Motor neuron (in vitro differentiated cells): Measurements from ENCODE around the gene OR7G1. TPM values are rescaled to one million over a fixed set of nuclear protein-coding genes. Genes with fewer than 3 reads are reported as not detected.

Experiments used
- ATAC-seq, 8 experiments: fragments of 200-7000 bp; cut with Tn5 transposase; replicated peaks in 6 of 8; 2 replicates each; pipeline ENCODE4 v1.8.0; 2021; ENCODE audit warnings: mild to moderate bottlenecking in 8 of 8, moderate library complexity in 8 of 8
- H3K27ac ChIP-seq, 2 donors: fragments of 250-450 bp; sonication (Bioruptor Pico); 2 replicates each; pipeline ENCODE4 v1.9.0; 2021; ENCODE audit warnings: antibody characterized with exemption in 2 of 2, mild to moderate bottlenecking in 2 of 2, moderate library complexity in 1 of 2
- H3K4me1 ChIP-seq, 2 donors: fragments of 250-450 bp; sonication (Bioruptor Pico); replicated peaks in 1 of 2; 2 replicates each; pipeline ENCODE4 v1.6.1; 2021; ENCODE audit warnings: antibody characterized with exemption in 2 of 2, mild to moderate bottlenecking in 2 of 2, moderate library complexity in 1 of 2
- H3K4me3 ChIP-seq, 5 donors: fragments of 250-450 bp; sonication (Bioruptor Pico); 2 replicates each; pipeline ENCODE4 v1.9.0; 2021; ENCODE audit warnings: antibody characterized with exemption in 5 of 5, mild to moderate bottlenecking in 5 of 5, moderate library complexity in 4 of 5
- WGBS, 10 experiments: fragments of 450-650 bp; shearing (Covaris generic); methylation state at CpG; one replicate each; pipeline ENCODE4 v1.0.0; 2022; 5-methylcytosine and 5-hydroxymethylcytosine counted together
- in situ Hi-C, 9 experiments: fragments of 400-800 bp; cut with MboI; loops; one replicate each; pipeline ENCODE4 v1.15.0; 2021; ENCODE audit warnings: low sequenced_read_pairs in 9 of 9, low pct_unique_long_range_greater_than_20kb in 2 of 9; ENCODE audit not compliant: unreplicated experiment in 9 of 9
- total RNA-seq, 8 experiments: library from RNA; unstranded; fragments of 300-600 nt; gene quantifications; 2 replicates each; pipeline versions ENCODE4 v1.2.3 to v1.2.4, GENCODE V29; 2022

Gene OR7G1
- total RNA-seq, 8 experiments from 2014 or later: 0.21 TPM; not detected in 7

GRCh38 chr19:9139609-9140158, 24.1 kb upstream of the OR7G1 start:
- Histone ChIP-seq H3K4me1 (peaks cover 0 to 4% of the 10 kb centered on the region in 2 donors), H3K27ac (peak overlapping the region; percentile 85 to 90), H3K4me3 (peak overlapping the region; percentile 78 to 96 (median 87))
- peak; percentile 4 to 34 (median 12) for ATAC-seq
- 8 to 83% (median 41%) methylated on average over 2 to 8 of the region's 8 CpGs for WGBS, 10 experiments
- in situ Hi-C loops: loop anchor here in 2 of 9 experiments (25.0 kb wide), 2 partner anchors 298 to 673 kb away; partner anchors contain the start of genes FBXL12 (in 1 of the 2) and ZNF266 (in 1 of the 2)

DNA sequence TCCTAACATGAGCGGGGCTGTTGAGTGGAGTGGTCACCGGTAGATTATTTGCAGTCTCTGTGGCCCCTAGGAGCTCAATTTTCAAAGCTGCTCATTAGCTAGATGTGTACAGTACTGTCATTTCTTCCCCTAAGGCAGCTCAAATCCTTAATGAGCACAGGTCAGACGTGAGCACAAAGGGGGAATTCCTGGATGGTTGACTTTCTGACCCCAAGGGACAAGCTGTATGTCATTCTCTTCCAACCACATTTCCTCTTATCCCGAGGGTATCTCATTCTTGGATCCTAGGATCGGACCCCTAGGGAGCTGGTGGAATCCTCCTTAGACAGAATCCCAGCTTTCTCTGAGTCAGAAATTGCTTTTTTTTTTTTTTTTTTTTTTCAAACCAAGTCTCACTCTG, 16.9 kb upstream of the OR7G1 start:
- 42 to 69% (median 57%) methylated on average over 2 to 3 of the region's 5 CpGs; no CpG with 5 or more reads in 6 of the 10 experiments for WGBS, 10 experiments
- no peaks in the 10 kb centered on the region for H3K4me1 ChIP-seq
- ATAC-seq: no peak
- H3K27ac ChIP-seq: no peak overlapping the region
- in situ Hi-C loops: loop anchor here in 2 of 9 experiments (25.0 kb wide), 2 partner anchors 305 to 680 kb away; partner anchors contain the start of genes FBXL12 (in 1 of the 2) and ZNF266 (in 1 of the 2)
- H3K4me3 ChIP-seq: no peak overlapping the region

GRCh38 chr19:9130965-9131364, 15.4 kb upstream of the OR7G1 start:
- in situ Hi-C loops: loop anchor here in 2 of 9 experiments (25.0 kb wide), 2 partner anchors 306 to 681 kb away; partner anchors contain the start of genes FBXL12 (in 1 of the 2) and ZNF266 (in 1 of the 2)
- H3K4me1 ChIP-seq: no peaks in the 10 kb centered on the region
- H3K27ac ChIP-seq: no peak overlapping the region
- ATAC-seq: no peak
- WGBS, 10 experiments: 0 to 83% (median 37%) methylated on average over 1 of the region's 1 CpG; no CpG with 5 or more reads in 6 of the 10 experiments
- no peak overlapping the region for H3K4me3 ChIP-seq

DNA sequence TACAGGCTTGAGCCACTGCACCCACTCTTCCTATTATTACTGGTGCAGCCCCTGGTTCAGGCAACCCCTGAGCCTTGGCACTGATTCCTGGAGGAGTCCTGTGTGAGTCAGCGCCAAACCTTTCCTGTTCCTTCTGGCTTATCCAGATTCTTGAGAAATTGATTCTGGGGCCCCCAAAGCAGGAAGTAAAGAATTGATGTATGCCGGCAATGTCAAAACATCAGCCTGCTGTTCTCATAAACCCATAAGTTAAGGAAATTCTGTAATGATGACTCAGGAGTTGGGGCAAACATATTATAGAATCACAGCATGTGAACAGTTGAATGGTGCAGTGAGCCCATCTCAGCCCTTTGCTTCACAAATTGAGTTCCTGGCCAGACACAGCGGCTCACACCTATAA, 12.6 kb upstream of the OR7G1 start:
- in situ Hi-C loops: loop anchor here in 2 of 9 experiments (25.0 kb wide), 2 partner anchors 309 to 684 kb away; partner anchors contain the start of genes FBXL12 (in 1 of the 2) and ZNF266 (in 1 of the 2)
- ATAC-seq: peak in 1 of 8 experiments; percentile 73
- H3K4me3 ChIP-seq: no peak overlapping the region
- no peaks in the 10 kb centered on the region for H3K4me1 ChIP-seq
- 0 to 100% (median 71%) methylated on average over 1 to 3 of the region's 3 CpGs; no CpG with 5 or more reads in 1 of the 10 experiments for WGBS, 10 experiments
- H3K27ac ChIP-seq: no peak overlapping the region

DNA sequence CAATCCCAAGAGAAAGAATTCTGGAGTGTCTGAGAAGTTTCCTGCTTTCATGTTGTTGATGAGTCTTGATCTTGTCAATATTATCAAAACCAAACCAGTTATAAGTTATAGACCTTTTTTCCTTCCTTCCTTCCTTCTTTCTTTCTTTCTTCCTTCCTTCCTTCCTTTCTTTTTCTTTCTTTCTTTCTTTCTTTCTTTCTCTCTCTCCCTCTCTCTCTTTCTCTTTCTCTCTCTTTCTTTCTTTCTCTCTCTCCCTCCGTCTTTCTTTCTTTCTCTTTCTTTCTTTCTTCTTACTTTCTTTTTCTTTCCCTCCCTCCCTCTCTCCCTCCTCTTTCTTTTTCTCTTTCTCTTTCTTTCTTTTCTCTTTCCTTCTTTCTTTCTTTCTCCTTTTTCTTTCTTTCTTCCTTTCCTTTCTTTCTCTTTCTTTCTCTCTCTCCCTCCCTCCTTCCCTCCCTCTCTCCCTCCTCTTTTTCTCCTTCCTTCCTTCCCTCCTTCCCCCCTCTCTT, 11.4 kb upstream of the OR7G1 start, which contains the start of gene OR7G3:
TSS of gene OR7G3 (minus strand) at position 51 of the 506 bp plus-strand sequence. CDS start at position 51, 0 bp downstream.
- no peak for ATAC-seq
- Histone ChIP-seq H3K4me3 (no peak within 1 kb of the TSS), H3K27ac (no peak within 1 kb of the TSS), H3K4me1 (no peaks in the 10 kb centered on the region)
- in situ Hi-C loops: loop anchor here in 2 of 9 experiments (25.0 kb wide), 2 partner anchors 310 to 685 kb away; partner anchors contain the start of genes FBXL12 (in 1 of the 2) and ZNF266 (in 1 of the 2)
- WGBS, 10 experiments: 4 to 42% methylated on average over 1 of the region's 1 CpG; no CpG with 5 or more reads in 8 of the 10 experiments

GRCh38 chr19:9116547-9116946, 984 bp upstream of the OR7G1 start:
- in situ Hi-C loops: no loop called here
- ATAC-seq: no peak
- no peak overlapping the region for H3K27ac ChIP-seq
- WGBS, 10 experiments: 20 to 56% (median 38%) methylated on average over 2 to 5 of the region's 5 CpGs; no CpG with 5 or more reads in 2 of the 10 experiments
- no peak overlapping the region for H3K4me3 ChIP-seq
- H3K4me1 ChIP-seq: no peaks in the 10 kb centered on the region

GRCh38 chr19:9109959-9110358, 5.6 kb downstream of the OR7G1 start:
- no peak overlapping the region for H3K27ac ChIP-seq
- in situ Hi-C loops: no loop called here
- no peak for ATAC-seq
- no peaks in the 10 kb centered on the region for H3K4me1 ChIP-seq
- WGBS, 10 experiments: 0 to 51% (median 14%) methylated on average over 1 to 2 of the region's 2 CpGs; no CpG with 5 or more reads in 1 of the 10 experiments
- H3K4me3 ChIP-seq: no peak overlapping the region

DNA sequence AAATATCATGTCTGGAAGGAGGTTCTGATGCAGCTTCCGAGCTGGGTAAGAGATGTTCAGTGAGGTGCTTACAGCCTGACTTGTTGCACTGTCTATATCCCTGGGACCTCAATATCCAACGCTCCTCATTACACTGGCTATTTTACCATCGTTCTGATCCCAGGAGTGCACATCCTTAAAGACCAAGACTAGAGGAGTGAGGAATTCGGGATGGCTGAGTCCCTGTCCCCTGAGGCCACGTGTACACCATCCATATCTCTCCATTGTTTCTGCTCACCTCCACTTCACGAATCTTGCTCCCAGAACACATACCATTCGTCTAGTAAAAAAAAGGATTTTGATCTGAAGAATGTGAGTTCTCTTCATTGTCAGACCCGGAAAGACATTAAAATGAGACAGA, 8.2 kb downstream of the OR7G1 start, which contains the start of gene OR7G2:
TSS of gene OR7G2 (minus strand) at position 101 of the 400 bp plus-strand sequence. CDS start 4,232 bp downstream, outside the sequence.
- no peak within 1 kb of the TSS for H3K4me3 ChIP-seq
- WGBS, 10 experiments: 0 to 50% (median 17%) methylated on average over 2 to 8 of the region's 8 CpGs
- no peaks in the 10 kb centered on the region for H3K4me1 ChIP-seq
- in situ Hi-C loops: no loop called here
- no peak for ATAC-seq
- H3K27ac ChIP-seq: no peak within 1 kb of the TSS

- Histone ChIP-seq H3K4me3 (no peak within 1 kb of the TSS), H3K4me1 (no peaks in the 10 kb centered on the region), H3K27ac (no peak within 1 kb of the TSS)
- in situ Hi-C loops: loop anchor here in 4 of 9 experiments (25.0 kb wide), 2 partner anchors 424 to 449 kb away; partner anchors contain the start of gene NFILZ (in 1 of the 4)
- no peak for ATAC-seq
- WGBS, 10 experiments: 0 to 50% (median 8%) methylated on average over 1 to 2 of the region's 2 CpGs; no CpG with 5 or more reads in 2 of the 10 experiments
Observed at GRCh38 chr19:9086761-9087160, 28.8 kb downstream of the OR7G1 start, which contains the start of gene OR1M1. TSS of gene OR1M1 (plus strand) at chr19:9087061. CDS start at chr19:9093245, 6,184 bp downstream.

DNA sequence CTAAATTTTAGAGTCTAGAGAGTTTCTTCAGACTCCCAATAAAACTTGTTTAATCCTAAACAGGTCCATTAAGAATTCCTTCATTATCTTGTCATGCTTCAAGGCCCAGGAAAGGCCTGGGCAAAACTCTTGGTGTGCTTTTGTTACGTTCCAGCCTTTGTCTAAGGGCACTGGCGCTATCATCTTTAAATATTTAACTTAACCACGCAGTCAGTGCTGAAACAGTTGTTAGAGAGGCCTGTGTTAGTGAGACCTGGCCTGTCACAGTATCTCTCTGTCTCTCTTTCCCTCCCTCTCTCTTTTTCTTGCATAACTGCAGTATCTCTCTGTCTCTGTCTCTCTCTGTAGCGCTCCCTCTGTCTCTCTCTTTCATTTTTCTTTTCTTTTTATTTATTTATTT, 36.9 kb downstream of the OR7G1 start:
- Histone ChIP-seq H3K4me3 (no peak overlapping the region), H3K27ac (no peak overlapping the region), H3K4me1 (peaks cover 0 to 12% of the 10 kb centered on the region in 2 donors)
- in situ Hi-C loops: loop anchor here in 4 of 9 experiments (25.0 kb wide), 2 partner anchors 416 to 441 kb away; partner anchors contain the start of gene NFILZ (in 1 of the 4)
- WGBS, 10 experiments: 5 to 60% (median 39%) methylated on average over 2 to 4 of the region's 4 CpGs; no CpG with 5 or more reads in 1 of the 10 experiments
- no peak for ATAC-seq

DNA sequence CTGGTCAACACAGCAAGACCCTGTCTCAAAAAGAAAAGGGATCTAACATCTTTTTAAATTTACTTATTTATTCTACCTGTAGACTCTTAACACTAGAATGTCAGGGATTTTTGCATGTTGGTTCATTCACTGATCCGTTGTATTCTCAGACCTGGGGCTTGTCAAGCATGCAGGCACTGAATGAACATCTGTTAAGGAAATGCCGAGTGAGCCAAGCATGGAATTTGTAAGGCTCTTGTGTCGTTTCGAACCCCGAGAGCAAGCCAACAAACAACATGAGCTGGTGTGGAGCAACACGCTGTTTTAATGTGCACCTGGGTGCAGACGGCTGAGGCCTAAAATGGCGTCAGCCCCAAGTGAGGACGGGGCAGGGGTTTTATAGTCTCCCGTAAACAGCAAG, 38.7 kb downstream of the OR7G1 start:
- no peak for ATAC-seq
- peaks cover 0 to 12% of the 10 kb centered on the region in 2 donors for H3K4me1 ChIP-seq
- 27 to 100% (median 56%) methylated on average over 1 to 6 of the region's 10 CpGs; no CpG with 5 or more reads in 3 of the 10 experiments for WGBS, 10 experiments
- no peak overlapping the region for H3K27ac ChIP-seq
- in situ Hi-C loops: loop anchor here in 4 of 9 experiments (25.0 kb wide), 2 partner anchors 415 to 440 kb away; partner anchors contain the start of gene NFILZ (in 1 of the 4)
- no peak overlapping the region for H3K4me3 ChIP-seq

GRCh38 chr19:9075064-9075949, 40.3 kb downstream of the OR7G1 start:
- Histone ChIP-seq H3K4me3 (no peak overlapping the region), H3K27ac (peak overlapping the region in 1 of 2 donors; percentile 14), H3K4me1 (peaks cover 0 to 13% of the 10 kb centered on the region in 2 donors)
- 0 to 49% (median 20%) methylated on average over 1 to 7 of the region's 16 CpGs; no CpG with 5 or more reads in 3 of the 10 experiments for WGBS, 10 experiments
- in situ Hi-C loops: loop anchor here in 4 of 9 experiments (25.0 kb wide), 2 partner anchors 413 to 438 kb away; partner anchors contain the start of gene NFILZ (in 1 of the 4)
- peak; percentile 40 to 98 (median 91) for ATAC-seq
